ENCODE measurements around the gene WWOX.

DNA sequence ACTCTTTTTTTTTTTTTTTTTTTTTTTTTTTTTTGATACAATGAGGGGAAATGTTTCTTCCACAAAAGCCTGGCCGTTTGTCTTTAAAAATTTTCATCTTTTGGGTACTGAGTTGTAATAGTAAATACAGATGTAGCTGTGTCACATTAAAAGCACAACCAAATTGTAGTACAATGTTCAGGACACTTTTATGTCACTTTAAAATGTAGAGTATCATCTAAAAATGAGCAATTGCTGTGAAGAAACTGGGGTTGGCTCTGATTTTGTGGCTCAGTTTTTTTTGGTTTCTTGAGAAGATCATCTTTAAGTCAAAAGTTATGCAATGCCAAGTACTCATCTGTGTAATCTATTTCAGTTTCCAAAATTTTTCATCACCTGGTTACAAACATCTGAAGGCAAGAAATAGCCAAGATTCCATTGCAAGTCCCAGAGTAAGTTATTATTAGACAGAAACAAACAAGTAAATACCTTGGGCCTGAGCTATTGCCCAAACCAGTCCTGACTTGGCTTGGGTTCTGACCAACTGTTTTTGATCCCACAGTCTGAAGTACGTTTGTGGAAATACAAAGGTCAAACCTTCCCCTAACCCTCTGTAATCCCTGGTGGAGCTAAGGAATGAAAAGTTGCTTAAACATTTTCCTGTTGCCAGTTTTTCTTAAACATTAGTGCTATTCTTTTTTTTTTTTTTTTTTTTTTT, 717.2 kb downstream of the WWOX start:
- TF ChIP-seq CTCF (IDR thresholded peaks at IDR 0.05): no peak
- no peak for TF ChIP-seq EP300 (IDR thresholded peaks at IDR 0.05)
